ENCODE results near the gene ATP5PO.
"Not testable (repeated sequence)": the region's sequence is repeated elsewhere in the genome, so short reads cannot be mapped to it uniquely, and the experiment has no call there.

DNA sequence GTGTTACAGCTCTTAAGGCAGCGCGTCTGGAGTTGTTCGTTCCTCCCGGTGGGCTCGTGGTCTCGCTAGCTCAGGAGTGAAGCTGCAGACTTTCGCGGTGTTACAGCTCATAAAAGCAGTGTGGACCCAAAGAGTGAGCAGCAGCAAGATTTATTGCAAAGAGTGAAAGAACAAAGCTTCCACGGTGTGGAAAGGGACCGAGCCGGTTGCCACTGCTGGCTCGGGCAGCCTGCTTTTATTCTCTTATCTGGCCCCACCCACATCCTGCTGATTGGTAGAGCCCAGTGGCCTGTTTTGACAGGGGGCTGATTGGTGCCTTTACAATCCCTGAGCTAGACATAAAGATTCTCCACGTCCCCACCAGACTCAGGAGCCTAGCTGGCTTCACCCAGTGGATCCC lies 47.7 kb downstream of the ATP5PO start:
- TF ChIP-seq, protein P1, sequence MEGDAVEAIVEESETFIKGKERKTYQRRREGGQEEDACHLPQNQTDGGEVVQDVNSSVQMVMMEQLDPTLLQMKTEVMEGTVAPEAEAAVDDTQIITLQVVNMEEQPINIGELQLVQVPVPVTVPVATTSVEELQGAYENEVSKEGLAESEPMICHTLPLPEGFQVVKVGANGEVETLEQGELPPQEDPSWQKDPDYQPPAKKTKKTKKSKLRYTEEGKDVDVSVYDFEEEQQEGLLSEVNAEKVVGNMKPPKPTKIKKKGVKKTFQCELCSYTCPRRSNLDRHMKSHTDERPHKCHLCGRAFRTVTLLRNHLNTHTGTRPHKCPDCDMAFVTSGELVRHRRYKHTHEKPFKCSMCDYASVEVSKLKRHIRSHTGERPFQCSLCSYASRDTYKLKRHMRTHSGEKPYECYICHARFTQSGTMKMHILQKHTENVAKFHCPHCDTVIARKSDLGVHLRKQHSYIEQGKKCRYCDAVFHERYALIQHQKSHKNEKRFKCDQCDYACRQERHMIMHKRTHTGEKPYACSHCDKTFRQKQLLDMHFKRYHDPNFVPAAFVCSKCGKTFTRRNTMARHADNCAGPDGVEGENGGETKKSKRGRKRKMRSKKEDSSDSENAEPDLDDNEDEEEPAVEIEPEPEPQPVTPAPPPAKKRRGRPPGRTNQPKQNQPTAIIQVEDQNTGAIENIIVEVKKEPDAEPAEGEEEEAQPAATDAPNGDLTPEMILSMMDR (IDR thresholded peaks at IDR 0.05; ENCODE audit: control extremely low read depth in 1 of 3, insufficient read depth in 1 of 3, low read depth in 1 of 3, low read length in 3 of 3), result not testable (repeated sequence)
- not testable (repeated sequence) for TF ChIP-seq EZH2 (IDR thresholded peaks at IDR 0.05; ENCODE audit: low read depth, low read length, severe bottlenecking); BACH1 (IDR thresholded peaks at IDR 0.05; ENCODE audit: low read length); SAP30 (IDR thresholded peaks at IDR 0.05; ENCODE audit: insufficient read depth, insufficient replicate concordance, low read length); JUN (IDR thresholded peaks at IDR 0.05; ENCODE audit: low read depth, low read length); SP2 (IDR thresholded peaks at IDR 0.05; ENCODE audit: low read length); TEAD4 (IDR thresholded peaks at IDR 0.05; ENCODE audit: low read depth, low read length); TCF12 (IDR thresholded peaks at IDR 0.05; ENCODE audit: low read depth, low read length); POLR2A (IDR thresholded peaks at IDR 0.05; ENCODE audit: control extremely low read depth in 1 of 2, low read depth in 2 of 2, low read length in 2 of 2); FOSL1 (IDR thresholded peaks at IDR 0.05; ENCODE audit: insufficient read depth, low read depth, low read length); TAF7 (optimal IDR thresholded peaks at IDR 0.05; ENCODE audit: borderline replicate concordance, low read depth, low read length); CHD1 (IDR thresholded peaks at IDR 0.05; ENCODE audit: low read depth, low read length); MAFK (IDR thresholded peaks at IDR 0.05; ENCODE audit: low read depth, low read length)
- TF ChIP-seq, protein P2, sequence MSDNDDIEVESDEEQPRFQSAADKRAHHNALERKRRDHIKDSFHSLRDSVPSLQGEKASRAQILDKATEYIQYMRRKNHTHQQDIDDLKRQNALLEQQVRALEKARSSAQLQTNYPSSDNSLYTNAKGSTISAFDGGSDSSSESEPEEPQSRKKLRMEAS (IDR thresholded peaks at IDR 0.05), result not testable (repeated sequence)
